IMR-90 (cell line): ENCODE results near the gene TTC7B. TPM values are rescaled to one million over a fixed set of nuclear protein-coding genes. Genes with fewer than 3 reads are reported as not detected.

ENCODE experiments used
- ATAC-seq: fragments of 200-7000 bp; cut with Tn5 transposase; 2 replicates; pipeline ENCODE4 v1.9.1; 2020; ENCODE audit warnings: low read depth, mild to moderate bottlenecking, moderate library complexity
- BruUV-seq: library from RNA; stranded (reverse); fragments of 400-500 nt; replicated peaks from 2 replicates; lab custom pipeline; 2021; lab: Mats Ljungman, UMichigan
- CTCF ChIA-PET: fragments of 300-600 bp; formaldehyde crosslinking; extraction: SDS; loops from one replicate; lab custom pipeline; 2021; ENCODE audit warnings: antibody characterized with exemption; lab: Yijun Ruan, JAX
- POLR2A ChIA-PET: fragments of 300-600 bp; sonication (Branson Sonifier 250); formaldehyde crosslinking; loops from one replicate; lab custom pipeline; 2022; ENCODE audit warnings: antibody characterized with exemption; ENCODE audit not compliant: unreplicated experiment; lab: Charles Lee
- DNase-seq: peaks from one replicate; pipeline ENCODE4 v3.0.0; 2013
- H2AFZ ChIP-seq: replicated peaks from 2 replicates; pipeline ENCODE3; 2013; ENCODE audit warnings: low read length, mild to moderate bottlenecking; ENCODE audit not compliant: poor library complexity
- H2AK5ac ChIP-seq: 2 replicates; pipeline ENCODE4 v1.6.1; 2013; ENCODE audit warnings: low read depth, low read length, inconsistent platforms
- H2AK9ac ChIP-seq: replicated peaks from 2 replicates; pipeline ENCODE3; 2013; ENCODE audit warnings: mild to moderate bottlenecking, low read depth, low read length, moderate library complexity; ENCODE audit not compliant: poor library complexity
- H2BK120ac ChIP-seq: 2 replicates; pipeline ENCODE4 v1.6.1; 2013; ENCODE audit warnings: low read depth, low read length, inconsistent platforms
- H2BK15ac ChIP-seq: 3 replicates; pipeline ENCODE4 v1.6.1; 2013; ENCODE audit warnings: low read depth, low read length, inconsistent platforms
- H2BK20ac ChIP-seq: 2 replicates; pipeline ENCODE4 v1.6.1; 2013; ENCODE audit warnings: low read depth, mild to moderate bottlenecking, inconsistent platforms, low read length, moderate library complexity
- H2BK5ac ChIP-seq: 2 replicates; pipeline ENCODE4 v1.6.1; 2013; ENCODE audit warnings: mild to moderate bottlenecking, low read depth, low read length, inconsistent platforms; ENCODE audit not compliant: poor library complexity, severe bottlenecking
- H3K14ac ChIP-seq: replicated peaks from 2 replicates; pipeline ENCODE4 v1.6.1; 2013; ENCODE audit warnings: low read depth, low read length, inconsistent platforms
- H3K18ac ChIP-seq: 2 replicates; pipeline ENCODE4 v1.6.1; 2013; ENCODE audit warnings: low read depth, low read length, control low read depth
- H3K23ac ChIP-seq: 2 replicates; pipeline ENCODE4 v1.6.1; 2013; ENCODE audit warnings: low read depth, low read length, inconsistent platforms
- H3K27ac ChIP-seq: 2 replicates; pipeline ENCODE4 v1.5.1; 2013; ENCODE audit warnings: mild to moderate bottlenecking, control low read depth, low read length; ENCODE audit not compliant: insufficient read depth
- H3K27me3 ChIP-seq: 2 replicates; pipeline ENCODE4 v1.6.1; 2013; ENCODE audit warnings: low read length; ENCODE audit not compliant: control insufficient read depth, insufficient read depth
- H3K36me3 ChIP-seq: 2 replicates; pipeline ENCODE4 v1.6.1; 2013; ENCODE audit warnings: low read length, mixed read lengths; ENCODE audit not compliant: control insufficient read depth, insufficient read depth
- H3K4ac ChIP-seq: 2 replicates; pipeline ENCODE4 v1.6.1; 2013; ENCODE audit warnings: low read depth, low read length, inconsistent platforms
- H3K4me1 ChIP-seq: 2 replicates; pipeline ENCODE4 v1.6.1; 2013; ENCODE audit warnings: low read length, mixed read lengths; ENCODE audit not compliant: control insufficient read depth, insufficient read depth
- H3K4me2 ChIP-seq: 2 replicates; pipeline ENCODE4 v1.6.1; 2013; ENCODE audit warnings: low read depth, mild to moderate bottlenecking, control low read depth, low read length, moderate library complexity
- H3K4me3 ChIP-seq: 2 replicates; pipeline ENCODE4 v1.5.1; 2013; ENCODE audit warnings: low read depth, mild to moderate bottlenecking, control low read depth, low read length, moderate library complexity; ENCODE audit not compliant: insufficient read depth
- H3K56ac ChIP-seq: 2 replicates; pipeline ENCODE4 v1.6.1; 2013; ENCODE audit warnings: low read length, inconsistent platforms; ENCODE audit not compliant: insufficient read depth; ENCODE audit errors: extremely low read depth
- H3K79me1 ChIP-seq, 2 experiments: 2 replicates each; pipeline ENCODE4 v1.6.1; 2013; ENCODE audit warnings: low read length in 2 of 2, inconsistent platforms in 1 of 2, low read depth in 1 of 2
- H3K9ac ChIP-seq: 2 replicates; pipeline ENCODE4 v1.6.1; 2013; ENCODE audit warnings: low read depth, low read length, control low read depth
- H3K9me1 ChIP-seq: 2 replicates; pipeline ENCODE4 v1.6.1; 2013; ENCODE audit warnings: low read length, inconsistent platforms; ENCODE audit not compliant: insufficient read depth
- H3K9me3 ChIP-seq: 2 replicates; pipeline ENCODE4 v1.6.1; 2013; ENCODE audit warnings: low read length; ENCODE audit not compliant: control insufficient read depth, insufficient read depth
- H4K20me1 ChIP-seq: 2 replicates; pipeline ENCODE4 v1.6.1; 2013; ENCODE audit warnings: low read length, inconsistent platforms; ENCODE audit not compliant: insufficient read depth
- H4K5ac ChIP-seq: 2 replicates; pipeline ENCODE4 v1.6.1; 2013; ENCODE audit warnings: mild to moderate bottlenecking, low read depth, low read length, control low read depth
- H4K8ac ChIP-seq, 2 experiments: 2 replicates each; pipeline ENCODE4 v1.6.1; 2013; ENCODE audit warnings: low read depth in 2 of 2, low read length in 2 of 2, control low read depth in 1 of 2, inconsistent platforms in 1 of 2
- H4K91ac ChIP-seq: 2 replicates; pipeline ENCODE4 v1.6.1; 2013; ENCODE audit warnings: low read depth, low read length, inconsistent platforms; ENCODE audit not compliant: insufficient read depth
- BHLHE40 ChIP-seq: fragments of 150-350 bp; IDR thresholded peaks from 2 replicates; pipeline ENCODE4 v1.6.1; 2016; ENCODE audit warnings: mild to moderate bottlenecking, low read depth, low read length
- CEBPB ChIP-seq: IDR thresholded peaks from 2 replicates; pipeline ENCODE4 v1.6.1; 2012; ENCODE audit warnings: low read depth, low read length, improper control_type of control experiment
- CHD1 ChIP-seq: IDR thresholded peaks from 2 replicates; pipeline ENCODE4 v1.6.1; 2012; ENCODE audit warnings: low read depth, low read length, improper control_type of control experiment
- CTCF ChIP-seq: conservative IDR thresholded peaks from 2 replicates; pipeline ENCODE4 v1.5.1; 2012; ENCODE audit warnings: mild to moderate bottlenecking, low read depth, low read length, improper control_type of control experiment
- FOS ChIP-seq: fragments of 150-350 bp; IDR thresholded peaks from 2 replicates; pipeline ENCODE4 v1.6.1; 2016; ENCODE audit warnings: low read depth, low read length
- MAFK ChIP-seq: IDR thresholded peaks from 2 replicates; pipeline ENCODE4 v1.6.1; 2012; ENCODE audit warnings: low read depth, low read length, improper control_type of control experiment
- MAZ ChIP-seq: IDR thresholded peaks from 2 replicates; pipeline ENCODE4 v1.6.1; 2012; ENCODE audit warnings: low read depth, mild to moderate bottlenecking, low read length, improper control_type of control experiment, moderate library complexity, borderline replicate concordance
- MXI1 ChIP-seq: IDR thresholded peaks from 2 replicates; pipeline ENCODE4 v1.6.1; 2012; ENCODE audit warnings: low read depth, mild to moderate bottlenecking, low read length, moderate library complexity, borderline replicate concordance
- NFE2L2 ChIP-seq: fragments of 150-350 bp; IDR thresholded peaks from 2 replicates; pipeline ENCODE4 v1.6.1; 2016; ENCODE audit warnings: low read depth, mild to moderate bottlenecking, low read length
- POLR2A ChIP-seq: IDR thresholded peaks from 2 replicates; pipeline ENCODE4 v1.6.1; 2012; ENCODE audit warnings: mild to moderate bottlenecking, low read depth, low read length
- RAD21 ChIP-seq: IDR thresholded peaks from 2 replicates; pipeline ENCODE4 v1.6.1; 2012; ENCODE audit warnings: low read length, improper control_type of control experiment
- RCOR1 ChIP-seq: IDR thresholded peaks from 2 replicates; pipeline ENCODE4 v1.6.1; 2012; ENCODE audit warnings: mild to moderate bottlenecking, low read length, improper control_type of control experiment; ENCODE audit not compliant: insufficient replicate concordance
- RFX5 ChIP-seq: IDR thresholded peaks from 2 replicates; pipeline ENCODE4 v1.8.0; 2012; ENCODE audit warnings: low read depth, mild to moderate bottlenecking, low read length, moderate library complexity
- SMC3 ChIP-seq: fragments of 150-350 bp; IDR thresholded peaks from 2 replicates; pipeline ENCODE4 v1.6.1; 2016; ENCODE audit warnings: low read depth, mild to moderate bottlenecking, antibody characterized with exemption, low read length, moderate library complexity
- WGBS, 2 experiments: methylation state at CpG; one replicate each; pipeline versions ENCODE4 v1.1.5 to v1.1.7; 2013; ENCODE audit warnings: missing lambda C conversion rate in 2 of 2; ENCODE audit not compliant: insufficient read length in 1 of 2; ENCODE audit errors: extremely low coverage in 2 of 2; 5-methylcytosine and 5-hydroxymethylcytosine counted together
- dilution Hi-C: fragments of 300-500 bp; cut with HindIII; formaldehyde crosslinking; loops from one replicate; pipeline ENCODE4 v1.14.3; 2018; ENCODE audit warnings: low sequenced_read_pairs; ENCODE audit not compliant: unreplicated experiment
- in situ Hi-C: fragments of 300-500 bp; cut with MboI; formaldehyde crosslinking; loops from 3 replicates; pipeline ENCODE4 v1.14.3; 2019; ENCODE audit warnings: low sequenced_read_pairs, inconsistent platforms, mixed read lengths
- intact Hi-C: fragments of 100-400 bp; cut with micrococcal nuclease; formaldehyde crosslinking; loops from 2 replicates; pipeline ENCODE4 v1.10.0; 2022
- polyA plus RNA-seq, 3 experiments: library from polyadenylated mRNA; depleted of rRNA; stranded (reverse); fragments of >200 nt; gene quantifications; 2 replicates each; pipeline ENCODE4 v1.2.3, GENCODE V29; 2012; ENCODE audit warnings: low replicate concordance in 1 of 3
- total RNA-seq: library from RNA; depleted of rRNA; stranded (reverse); fragments of >200 nt; gene quantifications from 2 replicates; pipeline ENCODE4 v1.2.3, GENCODE V29; 2012
- TF ChIP-seq, protein P1 (sequence below): fragments of 150-350 bp; IDR thresholded peaks from 2 replicates; pipeline ENCODE4 v1.6.1; 2016; ENCODE audit warnings: low read depth, mild to moderate bottlenecking, low read length, moderate library complexity, borderline replicate concordance
- TF ChIP-seq, protein P2 (sequence below): fragments of 150-350 bp; IDR thresholded peaks from 2 replicates; pipeline ENCODE4 v1.6.1; 2017; ENCODE audit warnings: mild to moderate bottlenecking, antibody characterized with exemption, low read length, low read depth

TTC7B gene
- total and polyA plus RNA-seq, 2 of the 4 experiments (the other 2 are of a cell fraction): 18.1 to 35.3 TPM

DNA sequence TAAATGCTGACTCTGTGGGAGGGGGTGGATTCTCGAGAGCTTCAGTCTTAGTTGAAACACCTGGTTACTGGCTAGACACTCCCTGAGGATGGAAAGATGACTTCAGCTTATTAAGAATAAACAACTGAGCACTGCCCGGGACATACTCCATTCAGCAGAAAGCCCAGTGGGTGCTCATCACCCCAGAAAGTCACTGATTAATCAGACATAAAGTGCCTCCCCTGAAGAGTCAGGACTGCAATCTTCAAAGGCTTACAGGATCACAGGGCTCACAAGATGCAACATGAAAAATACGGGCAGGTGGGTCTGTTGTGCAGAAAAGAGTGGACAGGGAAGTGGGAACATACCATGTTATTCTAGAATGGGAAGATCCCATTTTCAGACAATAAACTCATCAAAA is 212.4 kb downstream of the TTC7B start:
- Histone ChIP-seq H4K91ac (no peak overlapping the region), H3K4ac (no peak overlapping the region), H3K4me2 (no peak overlapping the region), H2BK15ac (no peak overlapping the region), H3K9ac (no peak overlapping the region), H3K14ac (no peak overlapping the region), H2BK120ac (no peak overlapping the region), H2AK9ac (no peak overlapping the region), H3K23ac (no peak overlapping the region), H2BK20ac (no peak overlapping the region), H3K27me3 (no peaks in the 10 kb centered on the region), H3K18ac (no peak overlapping the region), H3K79me1 (no peaks in the 10 kb centered on the region), H3K4me1 (peaks cover 9% of the 10 kb centered on the region; the same call in 1 of the 2 replicates), H3K36me3 (no peaks in the 10 kb centered on the region), H2AFZ (no peak overlapping the region), H2AK5ac (no peak overlapping the region), H4K20me1 (no peaks in the 10 kb centered on the region), H3K4me3 (no peak overlapping the region), H3K9me1 (peaks cover 7% of the 10 kb centered on the region; the same call in 1 of the 2 replicates), H2BK5ac (no peak overlapping the region), H3K56ac (no peak overlapping the region), H3K27ac (no peak overlapping the region), H4K5ac (no peak overlapping the region), H3K9me3 (no peaks in the 10 kb centered on the region), H4K8ac (no peak overlapping the region)
- DNase-seq (no peak), ATAC-seq (no peak)
- BruUV-seq: no TSS peak
- intact Hi-C loops (no loop called here), in situ Hi-C loops (no loop called here), dilution Hi-C loops (no loop called here)
- CTCF ChIA-PET: no interaction called here
- TF ChIP-seq RAD21: no peak
- TF ChIP-seq CTCF: no peak
- TF ChIP-seq NFE2L2: no peak
- TF ChIP-seq, protein P1, sequence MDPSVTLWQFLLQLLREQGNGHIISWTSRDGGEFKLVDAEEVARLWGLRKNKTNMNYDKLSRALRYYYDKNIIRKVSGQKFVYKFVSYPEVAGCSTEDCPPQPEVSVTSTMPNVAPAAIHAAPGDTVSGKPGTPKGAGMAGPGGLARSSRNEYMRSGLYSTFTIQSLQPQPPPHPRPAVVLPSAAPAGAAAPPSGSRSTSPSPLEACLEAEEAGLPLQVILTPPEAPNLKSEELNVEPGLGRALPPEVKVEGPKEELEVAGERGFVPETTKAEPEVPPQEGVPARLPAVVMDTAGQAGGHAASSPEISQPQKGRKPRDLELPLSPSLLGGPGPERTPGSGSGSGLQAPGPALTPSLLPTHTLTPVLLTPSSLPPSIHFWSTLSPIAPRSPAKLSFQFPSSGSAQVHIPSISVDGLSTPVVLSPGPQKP: no peak
- TF ChIP-seq MAZ: no peak
- no peak for TF ChIP-seq FOS
- no peak for TF ChIP-seq RFX5
- TF ChIP-seq MAFK: no peak
- TF ChIP-seq POLR2A: no peak
- TF ChIP-seq CEBPB: no peak
- TF ChIP-seq, protein P2, sequence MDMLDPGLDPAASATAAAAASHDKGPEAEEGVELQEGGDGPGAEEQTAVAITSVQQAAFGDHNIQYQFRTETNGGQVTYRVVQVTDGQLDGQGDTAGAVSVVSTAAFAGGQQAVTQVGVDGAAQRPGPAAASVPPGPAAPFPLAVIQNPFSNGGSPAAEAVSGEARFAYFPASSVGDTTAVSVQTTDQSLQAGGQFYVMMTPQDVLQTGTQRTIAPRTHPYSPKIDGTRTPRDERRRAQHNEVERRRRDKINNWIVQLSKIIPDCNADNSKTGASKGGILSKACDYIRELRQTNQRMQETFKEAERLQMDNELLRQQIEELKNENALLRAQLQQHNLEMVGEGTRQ: no peak
- no peak for TF ChIP-seq BHLHE40
- TF ChIP-seq SMC3: no peak
- TF ChIP-seq CHD1: no peak
- no peak for TF ChIP-seq RCOR1
- no peak for TF ChIP-seq MXI1
- POLR2A ChIA-PET: no interaction called here
- WGBS, 2 experiments: no CpG with 5 or more reads among the region's 3 CpGs
